ENCODE data around the gene CRYAA. TPM values are rescaled to one million over a fixed set of nuclear protein-coding genes. Genes with fewer than 3 reads are reported as not detected.

The CRYAA gene
- total RNA-seq, 3 donors from 2014 or later (not counting 1 experiment from before 2014, with no cell fraction given), result not detected

DNA sequence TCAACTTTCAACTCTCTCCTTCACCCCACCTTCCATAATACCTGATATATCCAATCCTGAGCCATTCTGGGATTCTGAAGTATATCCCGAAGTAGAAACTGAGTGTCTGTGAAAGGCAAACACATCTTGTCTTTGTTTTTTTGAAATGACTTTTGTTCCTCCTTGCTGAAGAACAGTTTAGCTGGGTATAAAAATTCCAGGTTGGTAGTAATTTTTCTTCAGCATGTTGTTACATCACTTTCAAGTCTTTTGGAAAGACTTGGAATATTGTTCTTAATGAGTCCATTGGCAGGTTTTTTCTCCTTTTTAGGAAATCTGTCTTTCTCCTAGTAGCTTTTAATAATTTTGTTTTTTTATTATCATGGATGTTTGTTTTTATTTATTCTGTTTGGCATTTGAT lies 32.7 kb downstream of the CRYAA start:
- H3K27ac Mint-ChIP-seq, result no peak overlapping the region
- Histone ChIP-seq H3K36me3 (ENCODE audit: control insufficient read depth, insufficient read depth, low read length) (no peaks in the 10 kb centered on the region), H3K27me3 (ENCODE audit: control insufficient read depth, insufficient read depth, low read length) (no peaks in the 10 kb centered on the region), H3K9me3 (ENCODE audit: control insufficient read depth, insufficient read depth, low read length) (peaks cover 4% of the 10 kb centered on the region), H3K27ac (ENCODE audit: low read length) (no peak overlapping the region), H3K4me3 (ENCODE audit: low read length) (no peak overlapping the region), H3K4me1 (ENCODE audit: control insufficient read depth, insufficient read depth, low read length) (no peaks in the 10 kb centered on the region)
- no peaks in the 10 kb centered on the region for H3K4me1 Mint-ChIP-seq
- intact Hi-C loops (cut with micrococcal nuclease), result no loop called here
- 83% methylated on average over 1 of the region's 1 CpG for WGBS (ENCODE audit: insufficient coverage)
- H3K36me3 Mint-ChIP-seq, result peaks cover 16% of the 10 kb centered on the region
- no peak overlapping the region for H3K4me3 Mint-ChIP-seq
- TF ChIP-seq, protein P1, sequence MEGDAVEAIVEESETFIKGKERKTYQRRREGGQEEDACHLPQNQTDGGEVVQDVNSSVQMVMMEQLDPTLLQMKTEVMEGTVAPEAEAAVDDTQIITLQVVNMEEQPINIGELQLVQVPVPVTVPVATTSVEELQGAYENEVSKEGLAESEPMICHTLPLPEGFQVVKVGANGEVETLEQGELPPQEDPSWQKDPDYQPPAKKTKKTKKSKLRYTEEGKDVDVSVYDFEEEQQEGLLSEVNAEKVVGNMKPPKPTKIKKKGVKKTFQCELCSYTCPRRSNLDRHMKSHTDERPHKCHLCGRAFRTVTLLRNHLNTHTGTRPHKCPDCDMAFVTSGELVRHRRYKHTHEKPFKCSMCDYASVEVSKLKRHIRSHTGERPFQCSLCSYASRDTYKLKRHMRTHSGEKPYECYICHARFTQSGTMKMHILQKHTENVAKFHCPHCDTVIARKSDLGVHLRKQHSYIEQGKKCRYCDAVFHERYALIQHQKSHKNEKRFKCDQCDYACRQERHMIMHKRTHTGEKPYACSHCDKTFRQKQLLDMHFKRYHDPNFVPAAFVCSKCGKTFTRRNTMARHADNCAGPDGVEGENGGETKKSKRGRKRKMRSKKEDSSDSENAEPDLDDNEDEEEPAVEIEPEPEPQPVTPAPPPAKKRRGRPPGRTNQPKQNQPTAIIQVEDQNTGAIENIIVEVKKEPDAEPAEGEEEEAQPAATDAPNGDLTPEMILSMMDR (IDR thresholded peaks at IDR 0.05), result no peak
- H3K9me3 Mint-ChIP-seq, result peaks cover 7 to 10% of the 10 kb centered on the region in 2 donors
- H3K27me3 Mint-ChIP-seq (ENCODE audit: low read depth in 2 of 2), result peaks cover 19 to 29% of the 10 kb centered on the region in 2 donors
- ATAC-seq (no peak), DNase-seq (no peak)

GRCh38 chr21:43203591-43203990 lies 34.8 kb downstream of the CRYAA start:
- no peak overlapping the region for H3K27ac Mint-ChIP-seq
- H3K27ac ChIP-seq (ENCODE audit: low read length), result no peak overlapping the region
- peaks cover 9% of the 10 kb centered on the region for H3K36me3 Mint-ChIP-seq
- WGBS (ENCODE audit: insufficient coverage), result 78% methylated on average over 6 of the region's 6 CpGs
- TF ChIP-seq, protein P1 (IDR thresholded peaks at IDR 0.05), result no peak
- peaks cover 4% of the 10 kb centered on the region in 2 donors for H3K9me3 Mint-ChIP-seq
- peaks cover 4% of the 10 kb centered on the region for H3K9me3 ChIP-seq (ENCODE audit: control insufficient read depth, insufficient read depth, low read length)
- no peak for ATAC-seq
- H3K36me3 ChIP-seq (ENCODE audit: control insufficient read depth, insufficient read depth, low read length), result no peaks in the 10 kb centered on the region
- DNase-seq, result no peak
- intact Hi-C loops (cut with micrococcal nuclease), result no loop called here
- no peaks in the 10 kb centered on the region for H3K4me1 ChIP-seq (ENCODE audit: control insufficient read depth, insufficient read depth, low read length)
- peaks cover 9 to 11% of the 10 kb centered on the region in 2 donors for H3K27me3 Mint-ChIP-seq (ENCODE audit: low read depth in 2 of 2)
- H3K27me3 ChIP-seq (ENCODE audit: control insufficient read depth, insufficient read depth, low read length), result no peaks in the 10 kb centered on the region
- no peak overlapping the region for H3K4me3 ChIP-seq (ENCODE audit: low read length)
- H3K4me3 Mint-ChIP-seq, result no peak overlapping the region
- no peaks in the 10 kb centered on the region for H3K4me1 Mint-ChIP-seq

- no peaks in the 10 kb centered on the region for H3K36me3 ChIP-seq (ENCODE audit: control insufficient read depth, insufficient read depth, low read length)
- no peaks in the 10 kb centered on the region for H3K4me1 ChIP-seq (ENCODE audit: control insufficient read depth, insufficient read depth, low read length)
- no peak overlapping the region for H3K27ac ChIP-seq (ENCODE audit: low read length)
- intact Hi-C loops (cut with micrococcal nuclease), result no loop called here
- Mint-ChIP-seq H3K36me3 (peaks cover 7% of the 10 kb centered on the region), H3K4me3 (no peak overlapping the region), H3K4me1 (no peaks in the 10 kb centered on the region), H3K27me3 (ENCODE audit: low read depth in 2 of 2) (peaks cover 0 to 9% of the 10 kb centered on the region in 2 donors), H3K27ac (no peak overlapping the region), H3K9me3 (peaks cover 4% of the 10 kb centered on the region in 2 donors)
- peaks cover 4% of the 10 kb centered on the region for H3K9me3 ChIP-seq (ENCODE audit: control insufficient read depth, insufficient read depth, low read length)
- no peak for ATAC-seq
- no peak for DNase-seq
- no peak overlapping the region for H3K4me3 ChIP-seq (ENCODE audit: low read length)
- no peaks in the 10 kb centered on the region for H3K27me3 ChIP-seq (ENCODE audit: control insufficient read depth, insufficient read depth, low read length)
- TF ChIP-seq, protein P1 (IDR thresholded peaks at IDR 0.05), result no peak
- WGBS (ENCODE audit: insufficient coverage), result 84% methylated on average over 7 of the region's 7 CpGs
Observed at GRCh38 chr21:43204638-43205037, 35.8 kb downstream of the CRYAA start.
